GM19324 (cell line): Measurements from ENCODE around the gene TBX3.

Source experiments
- ATAC-seq: cut with Tn5 transposase; IDR thresholded peaks from one replicate; pipeline ENCODE4 v1.9.1; 2021; ENCODE audit warnings: mild to moderate bottlenecking, moderate library complexity; ENCODE audit not compliant: unreplicated experiment, low FRiP score

Gene TBX3

GRCh38 chr12:114636723-114637480, 47.1 kb downstream of the TBX3 start:
- ATAC-seq, result no peak

- ATAC-seq, result no peak
These were observed 52.7 kb downstream of the TBX3 start for GRCh38 chr12:114631242-114631641.

- no peak for ATAC-seq
These were observed 55.8 kb downstream of the TBX3 start for GRCh38 chr12:114628199-114628598.

- no peak for ATAC-seq
These were observed 56.6 kb downstream of the TBX3 start for GRCh38 chr12:114627393-114627792.

GRCh38 chr12:114625294-114625851, 58.6 kb downstream of the TBX3 start:
- ATAC-seq, result no peak

- ATAC-seq, result no peak
These were observed 60.2 kb downstream of the TBX3 start for GRCh38 chr12:114623737-114624136.
